SK-N-SH (cell line): ENCODE results near the gene ARHGEF10L. TPM values are rescaled to one million over a fixed set of nuclear protein-coding genes. Genes with fewer than 3 reads are reported as not detected.

Source experiments
- CTCF ChIA-PET: fragments of 300-600, 350-600 bp; formaldehyde crosslinking; extraction: SDS; loops from one replicate; lab custom pipeline; 2021; lab: Yijun Ruan, JAX
- POLR2A ChIA-PET: fragments of 350-600 bp; sonication (Branson Sonifier 250); formaldehyde crosslinking; extraction: SDS; loops from one replicate; lab custom pipeline; 2020; ENCODE audit warnings: antibody characterized with exemption, inconsistent platforms; lab: Yijun Ruan, JAX
- DNase-seq: peaks from one replicate; pipeline ENCODE4 v3.0.0; 2012
- H2AFZ ChIP-seq: fragments of 200-600 bp; sonication (generic); 2 replicates; pipeline ENCODE4 v1.8.1; 2016; ENCODE audit warnings: antibody characterized with exemption, mild to moderate bottlenecking, low read depth
- H3F3A ChIP-seq: fragments of 200-600 bp; sonication (generic); replicated peaks from 2 replicates; pipeline ENCODE3; 2016; ENCODE audit warnings: antibody characterized with exemption, mild to moderate bottlenecking; ENCODE audit not compliant: insufficient read depth
- H3K27ac ChIP-seq, 2 experiments: fragments of 200-500 bp in 1 of 2; fragments of 200-600 bp in 1 of 2; sonication (Bioruptor generic) in 1 of 2; sonication (generic), shearing (Covaris generic) in 1 of 2; 2 replicates each; pipeline versions ENCODE4 v1.5.1 to v1.6.1; 2014 to 2016; ENCODE audit warnings: low read depth in 2 of 2, inconsistent platforms in 1 of 2, low read length in 1 of 2, mild to moderate bottlenecking in 1 of 2, mixed read lengths in 1 of 2
- H3K27me3 ChIP-seq: fragments of 200-600 bp; sonication (generic), shearing (Covaris generic); 2 replicates; pipeline ENCODE4 v1.6.1; 2016; ENCODE audit warnings: mixed run types; ENCODE audit not compliant: insufficient read depth
- H3K36me3 ChIP-seq, 2 experiments: fragments of 200-500 bp in 1 of 2; fragments of 200-600 bp in 1 of 2; sonication (Bioruptor generic) in 1 of 2; sonication (generic) in 1 of 2; replicated peaks in 1 of 2; 2 replicates each; pipeline versions ENCODE3 to v1.5.1; 2014 to 2016; ENCODE audit warnings: low read length in 1 of 2, mild to moderate bottlenecking in 1 of 2; ENCODE audit not compliant: insufficient read depth in 2 of 2, control insufficient read depth in 1 of 2
- H3K4me1 ChIP-seq, 2 experiments: fragments of 200-500 bp in 1 of 2; fragments of 200-600 bp in 1 of 2; sonication (Bioruptor generic) in 1 of 2; sonication (generic), shearing (Covaris generic) in 1 of 2; 2 replicates each; pipeline versions ENCODE4 v1.5.1 to v1.6.1; 2014 to 2016; ENCODE audit warnings: low read depth in 1 of 2, low read length in 1 of 2, mixed run types in 1 of 2; ENCODE audit not compliant: insufficient read depth in 2 of 2, control insufficient read depth in 1 of 2
- H3K4me2 ChIP-seq: fragments of 200-600 bp; sonication (generic), shearing (Covaris generic); 2 replicates; pipeline ENCODE4 v1.6.1; 2017; ENCODE audit warnings: mixed run types
- H3K4me3 ChIP-seq, 2 experiments: fragments of 200-500 bp in 1 of 2; fragments of 200-600 bp in 1 of 2; sonication (Bioruptor generic) in 1 of 2; sonication (generic), shearing (Covaris generic) in 1 of 2; 2 replicates each; pipeline versions ENCODE4 v1.5.1 to v1.8.1; 2014 to 2016; ENCODE audit warnings: low read depth in 2 of 2, inconsistent platforms in 1 of 2, low read length in 1 of 2, mild to moderate bottlenecking in 1 of 2, mixed read lengths in 1 of 2, moderate library complexity in 1 of 2
- H3K79me2 ChIP-seq: fragments of 200-600 bp; sonication (generic); 2 replicates; pipeline ENCODE4 v1.8.1; 2017; ENCODE audit warnings: mild to moderate bottlenecking; ENCODE audit not compliant: insufficient read depth
- H3K9ac ChIP-seq: fragments of 200-600 bp; sonication (generic); 2 replicates; pipeline ENCODE4 v1.6.1; 2017; ENCODE audit warnings: mixed run types
- H3K9me2 ChIP-seq: fragments of 200-600 bp; sonication (generic); 2 replicates; pipeline ENCODE4 v1.6.1; 2017; ENCODE audit warnings: mixed run types
- H3K9me3 ChIP-seq: fragments of 200-600 bp; sonication (generic); 2 replicates; pipeline ENCODE4 v1.6.1; 2017; ENCODE audit warnings: mixed run types, mild to moderate bottlenecking, moderate library complexity
- H4K20me1 ChIP-seq: fragments of 200-600 bp; sonication (generic); 2 replicates; pipeline ENCODE4 v1.6.1; 2017; ENCODE audit warnings: mild to moderate bottlenecking, mixed run types; ENCODE audit not compliant: insufficient read depth
- EZH2phosphoT487 ChIP-seq: fragments of 200-600 bp; sonication (generic); IDR thresholded peaks from 2 replicates; pipeline ENCODE4 v1.6.1; 2017; ENCODE audit warnings: low read depth, mixed run types, mild to moderate bottlenecking, antibody characterized with exemption, moderate library complexity, borderline replicate concordance
- FOXJ3 ChIP-seq: sonication (generic); formaldehyde crosslinking; IDR thresholded peaks from 2 replicates; pipeline ENCODE4 v1.5.1; 2020; ENCODE audit warnings: mild to moderate bottlenecking, missing genetic modification reagents
- GABPA ChIP-seq: IDR thresholded peaks from 2 replicates; pipeline ENCODE4 v1.4.0; 2012; ENCODE audit warnings: low read depth, mild to moderate bottlenecking
- GATA2 ChIP-seq: sonication (generic); formaldehyde crosslinking; IDR thresholded peaks from 2 replicates; pipeline ENCODE4 v1.5.0; 2020; ENCODE audit warnings: mild to moderate bottlenecking, missing genetic modification reagents
- MEF2A ChIP-seq: IDR thresholded peaks from 2 replicates; pipeline ENCODE4 v1.4.0; 2012; ENCODE audit warnings: low read depth, borderline replicate concordance
- MXI1 ChIP-seq: IDR thresholded peaks from 2 replicates; pipeline ENCODE4 v1.6.1; 2012; ENCODE audit warnings: mild to moderate bottlenecking, low read depth, low read length, improper control_type of control experiment
- NRF1 ChIP-seq: IDR thresholded peaks from 2 replicates; pipeline ENCODE4 v1.6.1; 2012; ENCODE audit warnings: low read depth, mild to moderate bottlenecking, low read length
- RAD21 ChIP-seq: IDR thresholded peaks from 2 replicates; pipeline ENCODE4 v1.6.1; 2012; ENCODE audit warnings: mild to moderate bottlenecking, low read length
- RCOR1 ChIP-seq: fragments of 150-350 bp; IDR thresholded peaks from 2 replicates; pipeline ENCODE4 v1.6.1; 2017; ENCODE audit warnings: antibody characterized with exemption, low read length
- SIN3A ChIP-seq: IDR thresholded peaks from 2 replicates; pipeline ENCODE4 v1.6.1; 2012; ENCODE audit warnings: low read depth, mild to moderate bottlenecking, low read length, moderate library complexity, borderline replicate concordance
- WGBS: methylation state at CpG from one replicate; pipeline ENCODE4 v1.1.6; 2017; ENCODE audit warnings: low lambda C conversion rate; 5-methylcytosine and 5-hydroxymethylcytosine counted together
- polyA plus RNA-seq, 3 experiments: library from polyadenylated mRNA; depleted of rRNA; stranded (reverse); fragments of >200 nt; gene quantifications; 2 replicates each; pipeline ENCODE4 v1.2.3, GENCODE V29; 2012
- TF ChIP-seq, protein P1 (sequence below): IDR thresholded peaks from 2 replicates; pipeline ENCODE4 v1.6.1; 2012; ENCODE audit warnings: mild to moderate bottlenecking, low read depth, low read length, moderate library complexity
- TF ChIP-seq, protein P2 (sequence below): fragments of 200-600 bp; sonication (generic); IDR thresholded peaks from 2 replicates; pipeline ENCODE4 v1.6.1; 2017; ENCODE audit warnings: antibody characterized with exemption, mild to moderate bottlenecking, moderate library complexity
- TF ChIP-seq, protein P3 (sequence below): IDR thresholded peaks from 2 replicates; pipeline ENCODE4 v1.4.0; 2012; ENCODE audit warnings: low read depth, borderline replicate concordance

The ARHGEF10L gene
- polyA plus RNA-seq, 1 of the 3 experiments (the other 2 are of a cell fraction), result 12.5 TPM

DNA sequence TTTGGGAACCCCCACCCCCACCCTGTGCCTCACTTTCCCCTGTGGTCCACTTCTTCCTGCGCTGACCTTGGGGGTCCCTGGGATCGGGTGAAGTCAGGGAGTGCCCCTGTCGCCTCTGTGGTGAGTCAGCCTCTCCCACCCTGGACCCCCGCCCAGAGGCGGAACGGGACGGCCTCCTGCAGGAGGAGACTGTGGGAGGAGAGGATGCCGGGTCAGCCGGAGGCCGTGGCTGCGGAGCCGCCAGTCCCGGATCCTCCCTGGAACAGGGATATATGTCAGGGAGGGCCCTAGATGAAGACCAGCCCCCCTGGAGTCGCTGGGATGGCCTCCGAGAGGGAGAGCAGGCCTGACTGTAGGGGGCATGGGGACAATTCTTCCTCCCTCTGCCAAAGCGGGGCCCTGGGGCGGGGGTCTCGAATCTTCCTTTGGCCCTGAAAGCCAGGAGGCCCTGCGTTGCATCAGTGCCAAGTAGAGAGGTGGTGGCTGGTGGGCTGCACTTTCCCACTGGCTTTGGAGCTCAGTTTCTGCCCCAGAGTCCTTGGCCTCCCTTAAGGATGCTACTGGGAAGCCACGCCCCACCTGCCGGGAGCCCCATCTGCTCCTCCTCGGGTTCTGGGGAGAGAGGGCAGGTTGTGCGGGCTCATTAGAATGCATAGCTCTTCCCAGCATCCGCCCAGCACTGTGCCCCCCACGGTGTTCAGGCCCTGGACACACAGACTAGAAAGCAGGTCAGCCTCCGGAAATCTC is 930 bp downstream of the ARHGEF10L start:
- H3K36me3 ChIP-seq, result no peaks in the 10 kb centered on the region
- DNase-seq, result peak; percentile 85
- H3K4me3 ChIP-seq, result peak overlapping the region; percentile 85 to 89
- peak overlapping the region; percentile 91 for H3K9ac ChIP-seq
- no peaks in the 10 kb centered on the region for H3K9me2 ChIP-seq
- H4K20me1 ChIP-seq, result no peaks in the 10 kb centered on the region
- 10% methylated on average over 3 of the region's 26 CpGs for WGBS
- H2AFZ ChIP-seq, result peak overlapping the region; percentile 82
- no peaks in the 10 kb centered on the region for H3K9me3 ChIP-seq
- H3K79me2 ChIP-seq, result peaks cover 55% of the 10 kb centered on the region
- CTCF ChIA-PET, result interaction anchor here (0.8 to 1.8 kb wide), 4 partner anchors 12 to 66 kb away, joined by 3 to 5 read pairs (median 3); no protein-coding TSS in a partner anchor
- peaks cover 11% of the 10 kb centered on the region for H3F3A ChIP-seq
- peaks cover 13 to 30% of the 10 kb centered on the region in 2 experiments for H3K4me1 ChIP-seq
- H3K4me2 ChIP-seq, result peak overlapping the region; percentile 95
- POLR2A ChIA-PET, result interaction anchor here (0.5 to 1.3 kb wide), 7 partner anchors 11 to 925 kb away, joined by 3 to 11 read pairs (median 4); no protein-coding TSS in a partner anchor
- TF ChIP-seq RAD21, result 0 out of 2 replicates have a peak, but pooled peaks have one; percentile 1
- no peak for TF ChIP-seq GATA2
- TF ChIP-seq MXI1, result 0 out of 2 replicates have a peak, but pooled peaks have one; percentile 4
- H3K27me3 ChIP-seq, result no peaks in the 10 kb centered on the region
- H3K27ac ChIP-seq, result peak overlapping the region; percentile 82 to 92

DNA sequence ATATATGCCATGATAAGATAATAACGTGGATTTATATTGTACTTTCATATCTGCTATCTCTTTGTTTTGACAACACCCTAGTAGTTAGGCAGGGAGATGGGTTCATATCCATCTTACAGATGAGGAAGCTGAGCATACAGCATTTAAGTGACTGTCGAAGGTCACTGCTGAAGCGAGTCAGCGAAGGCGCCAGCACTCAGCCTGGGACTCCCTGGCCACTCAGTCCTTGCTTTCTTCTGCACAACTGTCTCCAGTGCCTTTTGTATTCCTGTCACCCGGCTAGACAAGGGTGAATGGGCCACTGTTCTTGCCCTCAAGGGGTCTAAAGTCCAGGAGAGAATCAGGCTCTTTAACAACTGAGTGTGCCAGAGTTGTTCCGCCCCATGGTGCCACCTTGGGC is 3.1 kb downstream of the ARHGEF10L start:
- H3K27ac ChIP-seq, result no peak overlapping the region
- H2AFZ ChIP-seq, result no peak overlapping the region
- H3K4me2 ChIP-seq, result no peak overlapping the region
- H3K4me3 ChIP-seq, result no peak overlapping the region
- no peak for TF ChIP-seq RCOR1
- TF ChIP-seq, protein P1, sequence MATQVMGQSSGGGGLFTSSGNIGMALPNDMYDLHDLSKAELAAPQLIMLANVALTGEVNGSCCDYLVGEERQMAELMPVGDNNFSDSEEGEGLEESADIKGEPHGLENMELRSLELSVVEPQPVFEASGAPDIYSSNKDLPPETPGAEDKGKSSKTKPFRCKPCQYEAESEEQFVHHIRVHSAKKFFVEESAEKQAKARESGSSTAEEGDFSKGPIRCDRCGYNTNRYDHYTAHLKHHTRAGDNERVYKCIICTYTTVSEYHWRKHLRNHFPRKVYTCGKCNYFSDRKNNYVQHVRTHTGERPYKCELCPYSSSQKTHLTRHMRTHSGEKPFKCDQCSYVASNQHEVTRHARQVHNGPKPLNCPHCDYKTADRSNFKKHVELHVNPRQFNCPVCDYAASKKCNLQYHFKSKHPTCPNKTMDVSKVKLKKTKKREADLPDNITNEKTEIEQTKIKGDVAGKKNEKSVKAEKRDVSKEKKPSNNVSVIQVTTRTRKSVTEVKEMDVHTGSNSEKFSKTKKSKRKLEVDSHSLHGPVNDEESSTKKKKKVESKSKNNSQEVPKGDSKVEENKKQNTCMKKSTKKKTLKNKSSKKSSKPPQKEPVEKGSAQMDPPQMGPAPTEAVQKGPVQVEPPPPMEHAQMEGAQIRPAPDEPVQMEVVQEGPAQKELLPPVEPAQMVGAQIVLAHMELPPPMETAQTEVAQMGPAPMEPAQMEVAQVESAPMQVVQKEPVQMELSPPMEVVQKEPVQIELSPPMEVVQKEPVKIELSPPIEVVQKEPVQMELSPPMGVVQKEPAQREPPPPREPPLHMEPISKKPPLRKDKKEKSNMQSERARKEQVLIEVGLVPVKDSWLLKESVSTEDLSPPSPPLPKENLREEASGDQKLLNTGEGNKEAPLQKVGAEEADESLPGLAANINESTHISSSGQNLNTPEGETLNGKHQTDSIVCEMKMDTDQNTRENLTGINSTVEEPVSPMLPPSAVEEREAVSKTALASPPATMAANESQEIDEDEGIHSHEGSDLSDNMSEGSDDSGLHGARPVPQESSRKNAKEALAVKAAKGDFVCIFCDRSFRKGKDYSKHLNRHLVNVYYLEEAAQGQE, result no peak
- TF ChIP-seq NRF1, result no peak
- TF ChIP-seq, protein P2, sequence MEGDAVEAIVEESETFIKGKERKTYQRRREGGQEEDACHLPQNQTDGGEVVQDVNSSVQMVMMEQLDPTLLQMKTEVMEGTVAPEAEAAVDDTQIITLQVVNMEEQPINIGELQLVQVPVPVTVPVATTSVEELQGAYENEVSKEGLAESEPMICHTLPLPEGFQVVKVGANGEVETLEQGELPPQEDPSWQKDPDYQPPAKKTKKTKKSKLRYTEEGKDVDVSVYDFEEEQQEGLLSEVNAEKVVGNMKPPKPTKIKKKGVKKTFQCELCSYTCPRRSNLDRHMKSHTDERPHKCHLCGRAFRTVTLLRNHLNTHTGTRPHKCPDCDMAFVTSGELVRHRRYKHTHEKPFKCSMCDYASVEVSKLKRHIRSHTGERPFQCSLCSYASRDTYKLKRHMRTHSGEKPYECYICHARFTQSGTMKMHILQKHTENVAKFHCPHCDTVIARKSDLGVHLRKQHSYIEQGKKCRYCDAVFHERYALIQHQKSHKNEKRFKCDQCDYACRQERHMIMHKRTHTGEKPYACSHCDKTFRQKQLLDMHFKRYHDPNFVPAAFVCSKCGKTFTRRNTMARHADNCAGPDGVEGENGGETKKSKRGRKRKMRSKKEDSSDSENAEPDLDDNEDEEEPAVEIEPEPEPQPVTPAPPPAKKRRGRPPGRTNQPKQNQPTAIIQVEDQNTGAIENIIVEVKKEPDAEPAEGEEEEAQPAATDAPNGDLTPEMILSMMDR, result no peak
- no peak for TF ChIP-seq FOXJ3 (CRISPR knock-in tag)
- no peak for TF ChIP-seq SIN3A
- TF ChIP-seq, protein P3, sequence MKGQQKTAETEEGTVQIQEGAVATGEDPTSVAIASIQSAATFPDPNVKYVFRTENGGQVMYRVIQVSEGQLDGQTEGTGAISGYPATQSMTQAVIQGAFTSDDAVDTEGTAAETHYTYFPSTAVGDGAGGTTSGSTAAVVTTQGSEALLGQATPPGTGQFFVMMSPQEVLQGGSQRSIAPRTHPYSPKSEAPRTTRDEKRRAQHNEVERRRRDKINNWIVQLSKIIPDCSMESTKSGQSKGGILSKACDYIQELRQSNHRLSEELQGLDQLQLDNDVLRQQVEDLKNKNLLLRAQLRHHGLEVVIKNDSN, result no peak
- TF ChIP-seq EZH2phosphoT487, result no peak
- TF ChIP-seq MEF2A, result no peak
- no peak for TF ChIP-seq GABPA
- WGBS, result 70% methylated on average over 7 of the region's 7 CpGs
- H3F3A ChIP-seq, result peaks cover 11% of the 10 kb centered on the region
- H3K4me1 ChIP-seq, result peaks cover 15 to 42% of the 10 kb centered on the region in 2 experiments
- ChIA-PET CTCF (interaction anchor here (1.7 kb wide), 1 partner anchor 64 kb away, joined by 6 read pairs; no protein-coding TSS in a partner anchor), POLR2A (no interaction called here)
- DNase-seq, result no peak
- H3K36me3 ChIP-seq, result no peaks in the 10 kb centered on the region
- no peak overlapping the region for H3K9ac ChIP-seq
- H3K9me3 ChIP-seq, result no peaks in the 10 kb centered on the region
- peaks cover 77% of the 10 kb centered on the region for H3K79me2 ChIP-seq
- no peaks in the 10 kb centered on the region for H3K9me2 ChIP-seq
- peaks cover 6% of the 10 kb centered on the region for H4K20me1 ChIP-seq
- H3K27me3 ChIP-seq, result no peaks in the 10 kb centered on the region
